ENCODE measurements around the gene SPATA6.

Gene SPATA6

DNA sequence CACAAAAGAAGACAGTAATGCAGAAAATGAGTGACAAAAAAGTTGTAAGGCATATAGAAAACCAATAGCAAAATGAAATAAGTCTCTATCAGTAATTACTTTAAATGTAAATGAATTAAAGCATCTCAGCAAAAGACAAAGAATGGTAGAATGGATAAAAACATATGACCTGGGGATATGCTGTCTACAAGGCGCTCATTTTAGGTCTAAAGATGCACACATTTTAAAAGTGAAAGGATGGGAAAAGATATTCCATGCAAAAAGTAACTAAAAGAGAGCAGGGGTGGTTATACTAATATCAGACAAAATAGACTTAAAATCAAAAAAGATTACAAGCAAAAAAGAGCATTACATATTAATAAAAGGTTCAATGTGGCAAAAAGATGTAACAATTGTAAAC lies 41.2 kb downstream of the SPATA6 start:
- in situ Hi-C loops (cut with MboI; ENCODE audit: low pct_unique_long_range_greater_than_20kb, low sequenced_read_pairs, unreplicated experiment), result no loop called here
- no peak for DNase-seq (ENCODE audit: low spot score)
- TF ChIP-seq, protein P1, sequence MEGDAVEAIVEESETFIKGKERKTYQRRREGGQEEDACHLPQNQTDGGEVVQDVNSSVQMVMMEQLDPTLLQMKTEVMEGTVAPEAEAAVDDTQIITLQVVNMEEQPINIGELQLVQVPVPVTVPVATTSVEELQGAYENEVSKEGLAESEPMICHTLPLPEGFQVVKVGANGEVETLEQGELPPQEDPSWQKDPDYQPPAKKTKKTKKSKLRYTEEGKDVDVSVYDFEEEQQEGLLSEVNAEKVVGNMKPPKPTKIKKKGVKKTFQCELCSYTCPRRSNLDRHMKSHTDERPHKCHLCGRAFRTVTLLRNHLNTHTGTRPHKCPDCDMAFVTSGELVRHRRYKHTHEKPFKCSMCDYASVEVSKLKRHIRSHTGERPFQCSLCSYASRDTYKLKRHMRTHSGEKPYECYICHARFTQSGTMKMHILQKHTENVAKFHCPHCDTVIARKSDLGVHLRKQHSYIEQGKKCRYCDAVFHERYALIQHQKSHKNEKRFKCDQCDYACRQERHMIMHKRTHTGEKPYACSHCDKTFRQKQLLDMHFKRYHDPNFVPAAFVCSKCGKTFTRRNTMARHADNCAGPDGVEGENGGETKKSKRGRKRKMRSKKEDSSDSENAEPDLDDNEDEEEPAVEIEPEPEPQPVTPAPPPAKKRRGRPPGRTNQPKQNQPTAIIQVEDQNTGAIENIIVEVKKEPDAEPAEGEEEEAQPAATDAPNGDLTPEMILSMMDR (IDR thresholded peaks at IDR 0.05; ENCODE audit: extremely low read depth, insufficient read depth, missing control alignments), result no peak

DNA sequence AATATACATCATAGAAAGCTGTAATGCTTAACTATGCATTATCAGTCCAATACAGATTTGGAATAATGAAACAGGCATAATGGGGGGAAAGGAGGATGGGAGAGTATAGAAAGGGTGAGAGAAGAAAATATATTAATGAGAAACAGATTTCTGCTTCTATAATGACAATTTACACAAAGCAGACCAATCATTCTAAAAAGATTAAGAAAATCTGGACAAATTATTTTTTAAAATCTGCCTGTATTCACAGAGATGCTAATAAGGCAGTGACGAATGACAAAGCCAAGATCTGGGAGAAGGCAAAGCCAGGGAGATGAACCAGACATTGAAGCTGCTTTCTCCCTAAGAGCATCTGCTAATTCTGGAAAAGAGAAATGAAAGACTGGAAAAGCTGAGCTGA lies 50.0 kb downstream of the SPATA6 start:
- in situ Hi-C loops (cut with MboI; ENCODE audit: low pct_unique_long_range_greater_than_20kb, low sequenced_read_pairs, unreplicated experiment), result no loop called here
- TF ChIP-seq, protein P1 (IDR thresholded peaks at IDR 0.05; ENCODE audit: extremely low read depth, insufficient read depth, missing control alignments), result no peak
- DNase-seq (ENCODE audit: low spot score), result no peak

- DNase-seq (ENCODE audit: low spot score), result no peak
- in situ Hi-C loops (cut with MboI; ENCODE audit: low pct_unique_long_range_greater_than_20kb, low sequenced_read_pairs, unreplicated experiment), result no loop called here
- TF ChIP-seq, protein P1 (IDR thresholded peaks at IDR 0.05; ENCODE audit: extremely low read depth, insufficient read depth, missing control alignments), result no peak
These were observed 53.3 kb downstream of the SPATA6 start for GRCh38 chr1:48418742-48419141.

GRCh38 chr1:48415050-48415449 lies 57.0 kb downstream of the SPATA6 start:
- TF ChIP-seq, protein P1 (IDR thresholded peaks at IDR 0.05; ENCODE audit: extremely low read depth, insufficient read depth, missing control alignments), result no peak
- no peak for DNase-seq (ENCODE audit: low spot score)
- in situ Hi-C loops (cut with MboI; ENCODE audit: low pct_unique_long_range_greater_than_20kb, low sequenced_read_pairs, unreplicated experiment), result no loop called here

- TF ChIP-seq, protein P1 (IDR thresholded peaks at IDR 0.05; ENCODE audit: extremely low read depth, insufficient read depth, missing control alignments), result no peak
- in situ Hi-C loops (cut with MboI; ENCODE audit: low pct_unique_long_range_greater_than_20kb, low sequenced_read_pairs, unreplicated experiment), result no loop called here
- DNase-seq (ENCODE audit: low spot score), result no peak
These were observed 57.7 kb downstream of the SPATA6 start for GRCh38 chr1:48414264-48414663.

DNA sequence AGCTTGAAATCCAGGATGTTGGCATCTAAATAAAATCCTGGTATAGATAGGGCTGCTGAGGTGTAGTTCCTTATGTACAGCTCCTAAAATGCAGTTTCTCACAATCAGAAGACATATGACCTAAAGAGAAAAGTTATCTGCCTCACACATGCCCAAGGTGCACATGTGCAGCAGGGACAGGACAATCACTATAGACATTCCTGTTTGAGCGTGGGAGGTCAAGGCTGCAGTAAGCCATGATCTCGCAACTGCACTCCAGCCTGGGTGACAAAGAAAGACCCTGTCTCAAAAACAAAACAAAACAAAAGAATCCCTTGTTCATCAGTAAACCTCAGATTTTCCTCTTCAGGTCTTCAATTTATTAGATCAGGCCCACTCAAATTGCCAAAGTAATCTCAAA lies 66.1 kb downstream of the SPATA6 start:
- TF ChIP-seq, protein P1 (IDR thresholded peaks at IDR 0.05; ENCODE audit: extremely low read depth, insufficient read depth, missing control alignments), result no peak
- in situ Hi-C loops (cut with MboI; ENCODE audit: low pct_unique_long_range_greater_than_20kb, low sequenced_read_pairs, unreplicated experiment), result no loop called here
- DNase-seq (ENCODE audit: low spot score), result no peak

GRCh38 chr1:48405400-48405799 lies 66.6 kb downstream of the SPATA6 start:
- TF ChIP-seq, protein P1 (IDR thresholded peaks at IDR 0.05; ENCODE audit: extremely low read depth, insufficient read depth, missing control alignments), result no peak
- no peak for DNase-seq (ENCODE audit: low spot score)
- in situ Hi-C loops (cut with MboI; ENCODE audit: low pct_unique_long_range_greater_than_20kb, low sequenced_read_pairs, unreplicated experiment), result no loop called here
